ENCODE data around the gene EPS15. TPM values are rescaled to one million over a fixed set of nuclear protein-coding genes. Genes with fewer than 3 reads are reported as not detected.
A peak's percentile ranks its signal among the peaks of the same experiment; 100 is the strongest.

EPS15 gene
- total RNA-seq, 1 experiment from 2014 or later, result 37.1 TPM

GRCh38 chr1:51354416-51354815 is 164.7 kb downstream of the EPS15 start (continued):
- TF ChIP-seq, protein P1, sequence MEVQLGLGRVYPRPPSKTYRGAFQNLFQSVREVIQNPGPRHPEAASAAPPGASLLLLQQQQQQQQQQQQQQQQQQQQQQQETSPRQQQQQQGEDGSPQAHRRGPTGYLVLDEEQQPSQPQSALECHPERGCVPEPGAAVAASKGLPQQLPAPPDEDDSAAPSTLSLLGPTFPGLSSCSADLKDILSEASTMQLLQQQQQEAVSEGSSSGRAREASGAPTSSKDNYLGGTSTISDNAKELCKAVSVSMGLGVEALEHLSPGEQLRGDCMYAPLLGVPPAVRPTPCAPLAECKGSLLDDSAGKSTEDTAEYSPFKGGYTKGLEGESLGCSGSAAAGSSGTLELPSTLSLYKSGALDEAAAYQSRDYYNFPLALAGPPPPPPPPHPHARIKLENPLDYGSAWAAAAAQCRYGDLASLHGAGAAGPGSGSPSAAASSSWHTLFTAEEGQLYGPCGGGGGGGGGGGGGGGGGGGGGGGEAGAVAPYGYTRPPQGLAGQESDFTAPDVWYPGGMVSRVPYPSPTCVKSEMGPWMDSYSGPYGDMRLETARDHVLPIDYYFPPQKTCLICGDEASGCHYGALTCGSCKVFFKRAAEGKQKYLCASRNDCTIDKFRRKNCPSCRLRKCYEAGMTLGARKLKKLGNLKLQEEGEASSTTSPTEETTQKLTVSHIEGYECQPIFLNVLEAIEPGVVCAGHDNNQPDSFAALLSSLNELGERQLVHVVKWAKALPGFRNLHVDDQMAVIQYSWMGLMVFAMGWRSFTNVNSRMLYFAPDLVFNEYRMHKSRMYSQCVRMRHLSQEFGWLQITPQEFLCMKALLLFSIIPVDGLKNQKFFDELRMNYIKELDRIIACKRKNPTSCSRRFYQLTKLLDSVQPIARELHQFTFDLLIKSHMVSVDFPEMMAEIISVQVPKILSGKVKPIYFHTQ (CRISPR knock-in tag; IDR thresholded peaks at IDR 0.05), result no peak
- TF ChIP-seq ZNF219 (CRISPR knock-in tag; IDR thresholded peaks at IDR 0.05; ENCODE audit: borderline replicate concordance), result no peak

- H3K4me1 Mint-ChIP-seq, result no peaks in the 10 kb centered on the region
- no peaks in the 10 kb centered on the region for H3K36me3 Mint-ChIP-seq
- peak overlapping the region; percentile 35; the same call in 1 of the 2 replicates for H3K27ac Mint-ChIP-seq
- ChIA-PET CTCF (no interaction called here), POLR2A (interaction anchor here (1.0 kb wide), 1 partner anchor 167 kb away, joined by 3 read pairs; the partner anchor contains the start of gene EPS15)
- no peaks in the 10 kb centered on the region for H3K27me3 Mint-ChIP-seq (ENCODE audit: low read depth)
- DNase-seq (ENCODE audit: low spot score), result no peak
- TF ChIP-seq ELF4 (CRISPR knock-in tag; IDR thresholded peaks at IDR 0.05; ENCODE audit: low read depth) (no peak), NFE2L1 (CRISPR knock-in tag; IDR thresholded peaks at IDR 0.05) (no peak), ATF1 (CRISPR knock-in tag; IDR thresholded peaks at IDR 0.05) (no peak), JUN (CRISPR knock-in tag; IDR thresholded peaks at IDR 0.05) (no peak), KAT7 (CRISPR knock-in tag; IDR thresholded peaks at IDR 0.05; ENCODE audit: borderline replicate concordance) (no peak), IRF2 (CRISPR knock-in tag; IDR thresholded peaks at IDR 0.05; ENCODE audit: borderline replicate concordance, low read depth) (no peak)
- TF ChIP-seq, protein P2, sequence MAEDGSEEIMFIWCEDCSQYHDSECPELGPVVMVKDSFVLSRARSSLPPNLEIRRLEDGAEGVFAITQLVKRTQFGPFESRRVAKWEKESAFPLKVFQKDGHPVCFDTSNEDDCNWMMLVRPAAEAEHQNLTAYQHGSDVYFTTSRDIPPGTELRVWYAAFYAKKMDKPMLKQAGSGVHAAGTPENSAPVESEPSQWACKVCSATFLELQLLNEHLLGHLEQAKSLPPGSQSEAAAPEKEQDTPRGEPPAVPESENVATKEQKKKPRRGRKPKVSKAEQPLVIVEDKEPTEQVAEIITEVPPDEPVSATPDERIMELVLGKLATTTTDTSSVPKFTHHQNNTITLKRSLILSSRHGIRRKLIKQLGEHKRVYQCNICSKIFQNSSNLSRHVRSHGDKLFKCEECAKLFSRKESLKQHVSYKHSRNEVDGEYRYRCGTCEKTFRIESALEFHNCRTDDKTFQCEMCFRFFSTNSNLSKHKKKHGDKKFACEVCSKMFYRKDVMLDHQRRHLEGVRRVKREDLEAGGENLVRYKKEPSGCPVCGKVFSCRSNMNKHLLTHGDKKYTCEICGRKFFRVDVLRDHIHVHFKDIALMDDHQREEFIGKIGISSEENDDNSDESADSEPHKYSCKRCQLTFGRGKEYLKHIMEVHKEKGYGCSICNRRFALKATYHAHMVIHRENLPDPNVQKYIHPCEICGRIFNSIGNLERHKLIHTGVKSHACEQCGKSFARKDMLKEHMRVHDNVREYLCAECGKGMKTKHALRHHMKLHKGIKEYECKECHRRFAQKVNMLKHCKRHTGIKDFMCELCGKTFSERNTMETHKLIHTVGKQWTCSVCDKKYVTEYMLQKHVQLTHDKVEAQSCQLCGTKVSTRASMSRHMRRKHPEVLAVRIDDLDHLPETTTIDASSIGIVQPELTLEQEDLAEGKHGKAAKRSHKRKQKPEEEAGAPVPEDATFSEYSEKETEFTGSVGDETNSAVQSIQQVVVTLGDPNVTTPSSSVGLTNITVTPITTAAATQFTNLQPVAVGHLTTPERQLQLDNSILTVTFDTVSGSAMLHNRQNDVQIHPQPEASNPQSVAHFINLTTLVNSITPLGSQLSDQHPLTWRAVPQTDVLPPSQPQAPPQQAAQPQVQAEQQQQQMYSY (CRISPR knock-in tag; IDR thresholded peaks at IDR 0.05), result no peak
- H3K9me3 Mint-ChIP-seq, result no peaks in the 10 kb centered on the region
- no peak overlapping the region for H3K4me3 Mint-ChIP-seq
- no peak for ATAC-seq
Measured at GRCh38 chr1:51351907-51352306, 167.2 kb downstream of the EPS15 start.

- no peaks in the 10 kb centered on the region for H3K9me3 Mint-ChIP-seq
- ChIA-PET POLR2A (no interaction called here), CTCF (no interaction called here)
- no peaks in the 10 kb centered on the region for H3K4me1 Mint-ChIP-seq
- ATAC-seq (no peak), DNase-seq (ENCODE audit: low spot score) (no peak)
- H3K27me3 Mint-ChIP-seq (ENCODE audit: low read depth), result no peaks in the 10 kb centered on the region
- TF ChIP-seq, protein P3, sequence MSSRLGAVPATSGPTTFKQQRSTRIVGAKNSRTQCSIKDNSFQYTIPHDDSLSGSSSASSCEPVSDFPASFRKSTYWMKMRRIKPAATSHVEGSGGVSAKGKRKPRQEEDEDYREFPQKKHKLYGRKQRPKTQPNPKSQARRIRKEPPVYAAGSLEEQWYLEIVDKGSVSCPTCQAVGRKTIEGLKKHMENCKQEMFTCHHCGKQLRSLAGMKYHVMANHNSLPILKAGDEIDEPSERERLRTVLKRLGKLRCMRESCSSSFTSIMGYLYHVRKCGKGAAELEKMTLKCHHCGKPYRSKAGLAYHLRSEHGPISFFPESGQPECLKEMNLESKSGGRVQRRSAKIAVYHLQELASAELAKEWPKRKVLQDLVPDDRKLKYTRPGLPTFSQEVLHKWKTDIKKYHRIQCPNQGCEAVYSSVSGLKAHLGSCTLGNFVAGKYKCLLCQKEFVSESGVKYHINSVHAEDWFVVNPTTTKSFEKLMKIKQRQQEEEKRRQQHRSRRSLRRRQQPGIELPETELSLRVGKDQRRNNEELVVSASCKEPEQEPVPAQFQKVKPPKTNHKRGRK (CRISPR knock-in tag; IDR thresholded peaks at IDR 0.05; ENCODE audit: borderline replicate concordance), result no peak
- TF ChIP-seq ZNF219 (CRISPR knock-in tag; IDR thresholded peaks at IDR 0.05; ENCODE audit: borderline replicate concordance) (no peak), ZNF423 (CRISPR knock-in tag; IDR thresholded peaks at IDR 0.05) (no peak), ZMAT4 (CRISPR knock-in tag; IDR thresholded peaks at IDR 0.05) (no peak)
- TF ChIP-seq, protein P4, sequence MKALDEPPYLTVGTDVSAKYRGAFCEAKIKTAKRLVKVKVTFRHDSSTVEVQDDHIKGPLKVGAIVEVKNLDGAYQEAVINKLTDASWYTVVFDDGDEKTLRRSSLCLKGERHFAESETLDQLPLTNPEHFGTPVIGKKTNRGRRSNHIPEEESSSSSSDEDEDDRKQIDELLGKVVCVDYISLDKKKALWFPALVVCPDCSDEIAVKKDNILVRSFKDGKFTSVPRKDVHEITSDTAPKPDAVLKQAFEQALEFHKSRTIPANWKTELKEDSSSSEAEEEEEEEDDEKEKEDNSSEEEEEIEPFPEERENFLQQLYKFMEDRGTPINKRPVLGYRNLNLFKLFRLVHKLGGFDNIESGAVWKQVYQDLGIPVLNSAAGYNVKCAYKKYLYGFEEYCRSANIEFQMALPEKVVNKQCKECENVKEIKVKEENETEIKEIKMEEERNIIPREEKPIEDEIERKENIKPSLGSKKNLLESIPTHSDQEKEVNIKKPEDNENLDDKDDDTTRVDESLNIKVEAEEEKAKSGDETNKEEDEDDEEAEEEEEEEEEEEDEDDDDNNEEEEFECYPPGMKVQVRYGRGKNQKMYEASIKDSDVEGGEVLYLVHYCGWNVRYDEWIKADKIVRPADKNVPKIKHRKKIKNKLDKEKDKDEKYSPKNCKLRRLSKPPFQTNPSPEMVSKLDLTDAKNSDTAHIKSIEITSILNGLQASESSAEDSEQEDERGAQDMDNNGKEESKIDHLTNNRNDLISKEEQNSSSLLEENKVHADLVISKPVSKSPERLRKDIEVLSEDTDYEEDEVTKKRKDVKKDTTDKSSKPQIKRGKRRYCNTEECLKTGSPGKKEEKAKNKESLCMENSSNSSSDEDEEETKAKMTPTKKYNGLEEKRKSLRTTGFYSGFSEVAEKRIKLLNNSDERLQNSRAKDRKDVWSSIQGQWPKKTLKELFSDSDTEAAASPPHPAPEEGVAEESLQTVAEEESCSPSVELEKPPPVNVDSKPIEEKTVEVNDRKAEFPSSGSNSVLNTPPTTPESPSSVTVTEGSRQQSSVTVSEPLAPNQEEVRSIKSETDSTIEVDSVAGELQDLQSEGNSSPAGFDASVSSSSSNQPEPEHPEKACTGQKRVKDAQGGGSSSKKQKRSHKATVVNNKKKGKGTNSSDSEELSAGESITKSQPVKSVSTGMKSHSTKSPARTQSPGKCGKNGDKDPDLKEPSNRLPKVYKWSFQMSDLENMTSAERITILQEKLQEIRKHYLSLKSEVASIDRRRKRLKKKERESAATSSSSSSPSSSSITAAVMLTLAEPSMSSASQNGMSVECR (CRISPR knock-in tag; IDR thresholded peaks at IDR 0.05; ENCODE audit: borderline replicate concordance), result no peak
- H3K4me3 Mint-ChIP-seq, result no peak overlapping the region
- H3K27ac Mint-ChIP-seq, result no peak overlapping the region; the same call in 1 of the 2 replicates
- no peaks in the 10 kb centered on the region for H3K36me3 Mint-ChIP-seq
Measured at GRCh38 chr1:51349862-51350261, 169.2 kb downstream of the EPS15 start.
